Neural cell (in vitro differentiated cells): ENCODE measurements around the gene DLGAP4. TPM values are rescaled to one million over a fixed set of nuclear protein-coding genes. Genes with fewer than 3 reads are reported as not detected.

ENCODE experiments used
- H2AFZ ChIP-seq: fragments of 200-600, 300-800 bp; sonication (generic), shearing (Covaris generic); 2 replicates; pipeline ENCODE4 v1.6.0; 2014; ENCODE audit warnings: low read depth, mild to moderate bottlenecking, antibody characterized with exemption, low read length, moderate library complexity
- H3F3A ChIP-seq: fragments of 200-600 bp; shearing (Covaris generic); 2 replicates; pipeline ENCODE4 v1.6.1; 2016; ENCODE audit warnings: mild to moderate bottlenecking, moderate library complexity, mixed read lengths, antibody characterized with exemption, low read length; ENCODE audit not compliant: insufficient read depth, poor library complexity, severe bottlenecking
- H3K27ac ChIP-seq: fragments of 200-600, 300-800 bp; sonication (generic), shearing (Covaris generic); 2 replicates; pipeline ENCODE4 v1.5.1; 2014; ENCODE audit warnings: mild to moderate bottlenecking, low read length, moderate library complexity
- H3K27me3 ChIP-seq: fragments of 300-800, 200-600 bp; sonication (generic), shearing (Covaris generic); 2 replicates; pipeline ENCODE4 v1.6.0; 2014; ENCODE audit warnings: mild to moderate bottlenecking, low read depth, low read length, moderate library complexity; ENCODE audit not compliant: insufficient read depth
- H3K36me3 ChIP-seq: fragments of 300-800, 200-600 bp; sonication (generic), shearing (Covaris generic); 2 replicates; pipeline ENCODE4 v1.5.1; 2014; ENCODE audit warnings: mild to moderate bottlenecking, antibody characterized with exemption, low read length, moderate library complexity; ENCODE audit not compliant: insufficient read depth
- H3K4me2 ChIP-seq: fragments of 300-800, 200-600 bp; sonication (generic), shearing (Covaris generic); 2 replicates; pipeline ENCODE4 v1.6.0; 2014; ENCODE audit warnings: mild to moderate bottlenecking, low read length
- H3K4me3 ChIP-seq: fragments of 300-800, 200-600 bp; sonication (generic), shearing (Covaris generic); 2 replicates; pipeline ENCODE4 v1.5.1; 2014; ENCODE audit warnings: mild to moderate bottlenecking, low read length, moderate library complexity
- H3K79me2 ChIP-seq: fragments of 200-600 bp; shearing (Covaris generic); replicated peaks from 2 replicates; pipeline ENCODE4 v1.6.0; 2014; ENCODE audit warnings: mild to moderate bottlenecking, low read length, moderate library complexity; ENCODE audit not compliant: insufficient read depth
- H3K9ac ChIP-seq: fragments of 300-800, 200-600 bp; sonication (generic), shearing (Covaris generic); 2 replicates; pipeline ENCODE4 v1.6.1; 2016; ENCODE audit warnings: mild to moderate bottlenecking, low read length, mixed read lengths
- H3K9me2 ChIP-seq: fragments of 200-600 bp; shearing (Covaris generic); 2 replicates; pipeline ENCODE4 v1.6.1; 2016; ENCODE audit warnings: mild to moderate bottlenecking, low read length, mixed read lengths; ENCODE audit not compliant: insufficient read depth
- H3K9me3 ChIP-seq: fragments of 200-600, 300-800 bp; sonication (generic), shearing (Covaris generic); 2 replicates; pipeline ENCODE4 v1.6.1; 2016; ENCODE audit warnings: mild to moderate bottlenecking, mixed run types, low read length, moderate library complexity, mixed read lengths
- H4K20me1 ChIP-seq: fragments of 200-600 bp; shearing (Covaris generic); 2 replicates; pipeline ENCODE4 v1.6.1; 2016; ENCODE audit warnings: mild to moderate bottlenecking, mixed run types; ENCODE audit not compliant: insufficient read depth
- CTCF ChIP-seq: fragments of 450-650 bp; IDR thresholded peaks from 2 replicates; pipeline ENCODE4 v1.5.1; 2014; ENCODE audit warnings: antibody characterized with exemption, mild to moderate bottlenecking, moderate library complexity; ENCODE audit not compliant: poor library complexity, severe bottlenecking
- EP300 ChIP-seq: fragments of 450-650 bp; conservative IDR thresholded peaks from 2 replicates; pipeline ENCODE4 v1.6.1; 2014; ENCODE audit warnings: antibody characterized with exemption, mild to moderate bottlenecking, moderate library complexity; ENCODE audit not compliant: poor library complexity, severe bottlenecking
- EZH2 ChIP-seq: fragments of 200-600, 300-800 bp; shearing (Covaris generic), sonication (generic); IDR thresholded peaks from 2 replicates; pipeline ENCODE4 v1.6.1; 2014; ENCODE audit warnings: antibody characterized with exemption, low read length, borderline replicate concordance, mild to moderate bottlenecking; ENCODE audit not compliant: insufficient read depth, poor library complexity, severe bottlenecking
- MXI1 ChIP-seq: fragments of 450-650 bp; conservative IDR thresholded peaks from 2 replicates; pipeline ENCODE4 v1.6.1; 2014; ENCODE audit warnings: antibody characterized with exemption, mild to moderate bottlenecking; ENCODE audit not compliant: poor library complexity, severe bottlenecking
- POLR2AphosphoS5 ChIP-seq: IDR thresholded peaks from 2 replicates; pipeline ENCODE4 v1.6.1; 2012
- RAD21 ChIP-seq: fragments of 450-650 bp; conservative IDR thresholded peaks from 2 replicates; pipeline ENCODE4 v1.6.1; 2014; ENCODE audit warnings: antibody characterized with exemption, mild to moderate bottlenecking, moderate library complexity
- REST ChIP-seq: IDR thresholded peaks from 2 replicates; pipeline ENCODE4 v1.6.1; 2012; ENCODE audit warnings: borderline replicate concordance
- SMC3 ChIP-seq: fragments of 450-650 bp; conservative IDR thresholded peaks from 2 replicates; pipeline ENCODE4 v1.6.1; 2014; ENCODE audit warnings: antibody characterized with exemption, mild to moderate bottlenecking, moderate library complexity; ENCODE audit not compliant: poor library complexity
- TAF1 ChIP-seq: IDR thresholded peaks from 2 replicates; pipeline ENCODE4 v1.6.1; 2012; ENCODE audit warnings: low read depth
- polyA plus RNA-seq: library from polyadenylated mRNA; depleted of rRNA; stranded (reverse); fragments of >200 nt; gene quantifications from 2 replicates; pipeline ENCODE4 v1.2.3, GENCODE V29; 2014

Gene DLGAP4
- polyA plus RNA-seq, 1 donor from 2014 or later = 31.2 TPM

GRCh38 chr20:36532388-36532787, 226.2 kb downstream of the DLGAP4 start:
- no peaks in the 10 kb centered on the region for H3K9me2 ChIP-seq

GRCh38 chr20:36532822-36533221, 226.7 kb downstream of the DLGAP4 start:
- H3K4me3 ChIP-seq = no peak overlapping the region
- H3K36me3 ChIP-seq = no peaks in the 10 kb centered on the region
- no peak overlapping the region for H3K27ac ChIP-seq
- no peaks in the 10 kb centered on the region for H3F3A ChIP-seq
- H3K9ac ChIP-seq = no peak overlapping the region
- TF ChIP-seq EZH2 = no peak
- TF ChIP-seq RAD21 = no peak
- no peak for TF ChIP-seq POLR2AphosphoS5
- H3K4me2 ChIP-seq = no peak overlapping the region
- H2AFZ ChIP-seq = no peak overlapping the region
- H3K79me2 ChIP-seq = no peaks in the 10 kb centered on the region
- no peaks in the 10 kb centered on the region for H4K20me1 ChIP-seq
- no peaks in the 10 kb centered on the region for H3K9me3 ChIP-seq
- no peaks in the 10 kb centered on the region for H3K9me2 ChIP-seq
- H3K27me3 ChIP-seq = no peaks in the 10 kb centered on the region

More at GRCh38 chr20:36532388-36532787, 226.2 kb downstream of the DLGAP4 start:
- H3K4me2 ChIP-seq = no peak overlapping the region
- no peak overlapping the region for H2AFZ ChIP-seq
- H3K9me3 ChIP-seq = no peaks in the 10 kb centered on the region
- no peaks in the 10 kb centered on the region for H3K79me2 ChIP-seq
- TF ChIP-seq SMC3 (no peak), CTCF (no peak), TAF1 (no peak), EZH2 (no peak), REST (no peak), RAD21 (no peak), MXI1 (no peak), POLR2AphosphoS5 (no peak), EP300 (no peak)
- H3K4me3 ChIP-seq = no peak overlapping the region
- H3K27ac ChIP-seq = no peak overlapping the region
- no peaks in the 10 kb centered on the region for H3F3A ChIP-seq
- no peaks in the 10 kb centered on the region for H3K36me3 ChIP-seq
- H4K20me1 ChIP-seq = no peaks in the 10 kb centered on the region
- H3K27me3 ChIP-seq = no peaks in the 10 kb centered on the region
- no peak overlapping the region for H3K9ac ChIP-seq
